ENCODE measurements around the gene APIP.

DNA sequence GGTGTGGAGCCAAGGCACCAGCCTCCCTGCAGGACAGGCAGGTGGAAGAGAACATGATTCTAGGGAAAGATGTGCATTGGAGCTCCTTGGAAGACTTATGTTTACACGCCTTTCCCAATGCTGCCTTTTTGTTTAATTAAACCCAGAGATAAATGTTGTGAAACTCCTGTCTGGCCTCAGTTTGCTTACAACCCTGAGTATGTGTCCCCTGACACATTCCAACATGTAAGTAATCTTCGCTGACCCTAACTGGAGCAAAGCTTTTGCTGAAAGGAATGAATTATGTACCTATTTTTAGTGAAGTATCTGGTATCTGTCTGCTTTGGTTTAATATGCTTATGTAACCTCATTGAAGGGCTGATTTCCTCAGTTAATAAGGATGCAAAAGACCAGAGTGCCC is 56.7 kb downstream of the APIP start:
- TF ChIP-seq, protein P1, sequence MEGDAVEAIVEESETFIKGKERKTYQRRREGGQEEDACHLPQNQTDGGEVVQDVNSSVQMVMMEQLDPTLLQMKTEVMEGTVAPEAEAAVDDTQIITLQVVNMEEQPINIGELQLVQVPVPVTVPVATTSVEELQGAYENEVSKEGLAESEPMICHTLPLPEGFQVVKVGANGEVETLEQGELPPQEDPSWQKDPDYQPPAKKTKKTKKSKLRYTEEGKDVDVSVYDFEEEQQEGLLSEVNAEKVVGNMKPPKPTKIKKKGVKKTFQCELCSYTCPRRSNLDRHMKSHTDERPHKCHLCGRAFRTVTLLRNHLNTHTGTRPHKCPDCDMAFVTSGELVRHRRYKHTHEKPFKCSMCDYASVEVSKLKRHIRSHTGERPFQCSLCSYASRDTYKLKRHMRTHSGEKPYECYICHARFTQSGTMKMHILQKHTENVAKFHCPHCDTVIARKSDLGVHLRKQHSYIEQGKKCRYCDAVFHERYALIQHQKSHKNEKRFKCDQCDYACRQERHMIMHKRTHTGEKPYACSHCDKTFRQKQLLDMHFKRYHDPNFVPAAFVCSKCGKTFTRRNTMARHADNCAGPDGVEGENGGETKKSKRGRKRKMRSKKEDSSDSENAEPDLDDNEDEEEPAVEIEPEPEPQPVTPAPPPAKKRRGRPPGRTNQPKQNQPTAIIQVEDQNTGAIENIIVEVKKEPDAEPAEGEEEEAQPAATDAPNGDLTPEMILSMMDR (IDR thresholded peaks at IDR 0.05; ENCODE audit: low read length), result no peak
- no peak for TF ChIP-seq EZH2phosphoT487 (IDR thresholded peaks at IDR 0.05; ENCODE audit: low read length)
